SH-SY5Y (cell line): ENCODE data around the gene PBX1.

ENCODE experiments used
- GATA2 ChIP-seq: IDR thresholded peaks from 2 replicates; pipeline ENCODE4 v1.6.1; 2011; ENCODE audit warnings: mild to moderate bottlenecking, low read depth, low read length
- GATA3 ChIP-seq: IDR thresholded peaks from 2 replicates; pipeline ENCODE4 v1.6.1; 2011; ENCODE audit warnings: low read depth, mild to moderate bottlenecking, low read length, moderate library complexity

- TF ChIP-seq GATA3 (no peak), GATA2 (no peak)
Observed at GRCh38 chr1:164853146-164853545, 294.2 kb downstream of the PBX1 start.
